Measurements from ENCODE around the gene BICRAL.
"Not testable (repeated sequence)": the region's sequence is repeated elsewhere in the genome, so short reads cannot be mapped to it uniquely, and the experiment has no call there.

BICRAL gene

GRCh38 chr6:42846505-42846904 is 64.7 kb downstream of the BICRAL start:
- DNase-seq: no peak

DNA sequence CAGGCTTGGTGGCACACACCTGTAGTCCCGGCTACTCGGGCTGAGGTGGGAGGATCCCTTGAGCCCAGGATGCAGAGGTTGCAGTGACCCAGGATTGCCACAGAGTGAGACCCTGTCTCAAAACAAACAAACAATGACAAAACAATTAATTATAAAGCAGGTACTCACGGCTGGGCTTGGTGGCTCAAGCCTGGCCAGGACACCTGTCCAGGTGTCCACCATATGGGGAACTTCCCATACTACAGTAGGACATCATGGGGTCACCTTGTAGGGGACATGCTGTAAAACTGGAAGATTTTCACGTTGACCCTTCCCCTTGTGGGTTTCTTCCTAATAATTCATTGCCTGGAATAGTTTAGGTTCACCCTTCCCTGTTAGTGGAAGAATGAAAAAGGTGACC is 66.8 kb downstream of the BICRAL start:
- DNase-seq: no peak

DNA sequence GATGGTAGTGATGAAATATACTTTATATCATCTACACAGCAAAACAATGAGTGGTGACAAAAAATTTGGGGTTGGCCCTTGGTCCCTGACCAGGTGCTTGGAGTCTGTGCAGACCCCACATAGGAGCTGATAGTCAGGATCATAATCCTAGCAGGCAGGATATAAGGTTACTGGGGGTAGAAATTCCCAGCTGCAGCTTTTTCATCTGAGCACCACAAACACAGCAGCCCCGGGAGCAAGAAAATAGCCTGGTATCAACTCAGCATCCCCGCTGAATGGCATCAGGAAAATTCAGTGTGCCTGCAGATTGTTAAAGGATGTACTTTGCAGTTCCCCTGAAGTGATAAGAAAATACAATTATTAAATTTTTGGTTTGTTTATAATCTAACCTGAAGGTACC is 69.7 kb downstream of the BICRAL start:
- no peak for DNase-seq

GRCh38 chr6:42860036-42860435 is 78.2 kb downstream of the BICRAL start:
- DNase-seq: no peak

DNA sequence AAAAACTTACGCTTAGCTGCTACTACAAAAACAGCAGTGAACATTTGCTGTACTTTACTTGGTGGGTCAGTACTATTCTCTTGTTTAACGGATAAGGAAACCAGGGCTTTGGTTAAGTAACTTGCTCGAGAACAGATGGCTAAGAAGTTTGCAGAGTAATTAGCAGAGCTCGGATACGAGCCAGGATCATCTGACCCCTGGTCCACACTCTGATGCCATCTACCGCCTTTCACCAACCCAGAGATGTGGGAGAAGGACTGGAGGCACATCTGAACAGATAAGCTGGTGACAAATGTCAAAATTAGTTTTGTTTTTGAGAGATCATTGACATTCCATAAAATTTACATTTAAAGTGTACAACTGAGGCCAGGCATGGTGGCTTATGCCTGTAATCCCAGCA is 78.6 kb downstream of the BICRAL start:
- DNase-seq: no peak

DNA sequence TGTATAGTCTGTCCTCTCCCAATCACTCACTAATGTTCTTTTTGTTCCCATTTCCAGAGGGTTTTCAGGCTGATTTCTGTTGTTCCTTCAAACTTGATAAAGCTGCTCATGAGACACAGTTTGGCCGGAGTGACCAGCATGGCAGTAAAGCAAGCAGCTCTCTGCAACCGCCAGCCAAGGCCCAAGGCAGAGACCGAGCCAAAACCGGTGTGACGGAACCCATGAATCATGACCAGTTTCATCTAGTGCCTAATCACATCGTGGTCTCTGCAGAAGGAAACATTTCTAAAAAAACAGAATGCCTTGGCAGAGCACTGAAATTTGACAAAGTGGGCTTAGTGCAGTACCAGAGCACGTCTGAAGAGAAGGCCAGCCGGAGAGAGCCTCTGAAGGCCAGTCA is 82.8 kb downstream of the BICRAL start:
- DNase-seq: no peak

GRCh38 chr6:42870145-42870936 is 88.5 kb downstream of the BICRAL start:
- no peak for DNase-seq

DNA sequence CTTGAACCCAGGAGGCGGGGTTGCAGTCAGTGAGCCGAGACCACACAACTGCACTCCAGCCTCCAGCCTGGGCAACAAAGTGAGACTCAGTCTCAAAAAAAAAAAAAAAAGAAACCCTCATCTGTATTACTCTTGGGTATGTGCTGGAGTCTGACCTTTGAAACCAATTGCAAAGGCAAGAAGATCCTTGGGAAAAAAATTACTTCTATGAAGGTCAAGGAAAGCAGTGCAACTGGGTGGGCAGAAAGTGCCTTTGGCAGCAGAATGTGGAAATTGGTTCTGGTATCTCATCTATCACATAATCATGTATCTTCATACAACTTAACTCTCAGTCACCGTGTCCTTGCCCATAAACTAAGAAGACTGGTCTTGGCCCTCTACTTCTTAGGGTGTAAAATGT is 89.9 kb downstream of the BICRAL start:
- DNase-seq: no peak

DNA sequence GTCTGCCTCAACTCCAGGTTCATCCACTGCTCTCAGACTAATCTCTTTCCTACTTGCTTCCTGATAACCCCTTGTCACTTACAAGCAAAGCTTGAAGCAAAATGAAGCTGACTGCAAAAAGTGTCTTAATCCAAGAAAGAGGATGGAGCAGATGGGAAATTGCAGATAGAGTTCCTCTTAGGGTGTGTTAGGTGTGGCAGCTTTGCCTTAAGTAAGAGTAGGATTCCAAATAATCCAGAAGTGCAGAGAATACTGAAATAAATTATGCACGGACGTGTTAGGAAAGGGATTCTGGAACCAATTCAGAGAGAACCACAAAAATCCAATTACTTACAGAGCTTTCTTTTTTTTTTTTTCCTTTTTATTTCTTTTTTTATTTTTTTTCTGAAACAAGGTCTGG is 91.5 kb downstream of the BICRAL start:
- no peak for DNase-seq

- DNase-seq: no peak
These were observed 95.8 kb downstream of the BICRAL start for GRCh38 chr6:42877695-42878094.

- DNase-seq: peak; percentile 93
These were observed 97.8 kb downstream of the BICRAL start, which contains the start of gene RPL7L1 for GRCh38 chr6:42879372-42880239. RPL7L1 (plus strand) TSS chr6:42879616; CDS start chr6:42879911, 295 bp downstream.

DNA sequence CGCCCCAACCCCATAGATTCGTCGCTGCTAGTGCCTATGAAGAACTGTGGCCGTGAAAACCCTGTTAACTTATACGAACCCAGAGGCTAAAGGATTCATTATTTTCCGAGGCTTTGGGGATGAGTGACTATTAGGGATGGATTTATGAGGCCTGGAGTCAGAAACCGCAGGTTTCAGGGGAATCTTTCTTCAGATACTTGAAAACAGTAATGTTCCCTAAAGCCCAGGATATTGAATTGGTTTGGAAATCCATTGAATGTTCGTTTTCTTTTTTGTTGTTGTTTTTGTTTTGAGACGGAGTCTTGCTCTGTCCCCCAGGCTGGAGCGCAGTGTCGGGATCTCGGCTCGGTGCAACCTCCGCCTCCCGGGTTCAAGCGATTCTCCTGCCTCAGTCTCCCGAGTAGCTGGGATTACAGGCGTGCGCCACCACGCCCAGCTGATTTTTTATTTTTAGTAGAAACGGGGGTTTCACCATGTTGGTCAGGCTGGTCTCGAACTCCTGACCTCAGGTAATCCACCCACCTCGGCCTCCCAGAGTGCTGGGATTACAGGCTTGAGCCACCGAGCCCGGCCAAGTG is 98.5 kb downstream of the BICRAL start:
- not testable (repeated sequence) for DNase-seq

- DNase-seq: not testable (repeated sequence)
These were observed 99.0 kb downstream of the BICRAL start for GRCh38 chr6:42880871-42881270.

DNA sequence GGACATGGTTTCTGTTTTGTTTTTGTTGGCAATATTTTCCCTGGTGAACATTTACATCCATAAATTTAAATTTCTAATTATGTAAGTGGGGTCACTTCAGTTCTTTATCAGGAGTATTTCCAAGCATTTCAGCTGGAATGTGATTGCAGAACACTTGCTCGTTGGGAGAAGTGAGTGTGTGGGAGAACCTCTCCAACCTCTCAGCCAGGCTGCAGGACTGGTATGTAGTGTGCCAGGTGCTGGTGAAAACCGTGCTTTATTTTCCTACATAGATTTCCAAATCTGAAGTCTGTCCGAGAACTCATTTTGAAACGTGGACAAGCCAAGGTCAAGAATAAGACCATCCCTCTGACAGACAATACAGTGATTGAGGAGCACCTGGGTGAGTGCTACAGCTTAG is 103.8 kb downstream of the BICRAL start:
- DNase-seq: no peak

GRCh38 chr6:42888201-42888600 is 106.3 kb downstream of the BICRAL start:
- DNase-seq: not testable (repeated sequence)

DNA sequence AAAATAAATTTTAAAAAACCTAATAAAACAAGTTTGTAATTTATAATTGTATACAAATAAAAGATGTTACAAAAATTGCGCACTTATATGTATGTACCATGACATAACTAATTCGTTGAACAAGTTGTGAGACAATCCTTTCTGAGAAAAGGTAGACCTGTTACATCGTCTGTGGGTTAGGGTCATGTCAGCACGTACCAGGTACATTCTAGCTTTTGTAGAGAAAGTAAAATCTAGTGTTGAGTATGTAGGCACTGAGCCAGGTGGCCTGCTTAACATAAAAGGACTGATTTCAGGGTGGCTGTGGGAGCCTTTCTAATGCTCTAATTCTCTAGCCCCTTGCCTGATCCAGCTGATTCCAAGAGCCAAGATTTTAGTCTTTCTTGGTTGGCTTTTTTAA is 108.0 kb downstream of the BICRAL start:
- DNase-seq: no peak

DNA sequence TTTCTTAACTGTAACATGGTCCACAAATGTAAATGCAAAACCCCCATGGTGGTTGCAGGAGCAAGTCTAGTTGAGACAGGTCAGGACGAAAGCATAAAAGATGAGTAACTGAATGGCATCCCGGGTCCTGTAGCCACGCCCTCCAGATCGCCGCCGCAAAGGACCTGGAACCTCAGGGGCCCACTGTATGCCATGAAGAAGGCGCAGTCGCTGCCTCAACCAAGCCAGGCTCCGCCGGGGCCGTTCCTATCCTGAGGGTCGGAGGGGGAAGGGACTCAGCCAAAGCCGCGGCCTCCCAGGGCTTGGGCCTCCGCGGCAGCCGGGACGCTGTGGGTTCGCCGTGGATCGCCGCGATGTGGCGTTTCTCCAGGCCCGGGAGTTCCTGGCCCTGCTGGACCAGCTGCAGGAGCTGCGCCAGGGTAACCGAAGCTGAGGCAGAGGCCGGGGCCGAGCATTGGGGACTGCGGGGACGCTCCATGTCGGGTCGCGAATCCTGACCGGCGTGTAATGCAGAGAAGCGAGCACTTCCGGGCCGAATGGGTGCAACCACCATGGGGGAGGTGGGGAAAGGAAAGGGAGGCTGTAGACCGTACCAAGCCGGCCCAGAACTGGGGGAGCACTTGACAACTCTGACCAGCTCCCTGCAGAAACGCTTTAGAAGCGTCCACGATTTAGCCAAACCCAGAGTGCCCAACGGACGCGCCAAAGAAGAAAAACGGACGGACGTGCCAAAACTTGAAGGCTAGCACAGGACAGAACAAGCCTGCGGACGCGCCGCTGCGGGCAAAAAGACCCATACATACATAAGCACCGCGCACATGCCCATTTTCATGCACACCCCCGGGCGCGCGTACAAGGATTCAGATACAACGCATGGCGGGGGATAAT is 108.7 kb downstream of the BICRAL start:
- DNase-seq: peak; percentile 97

- DNase-seq: no peak
These were observed 109.4 kb downstream of the BICRAL start for GRCh38 chr6:42891199-42891722.

DNA sequence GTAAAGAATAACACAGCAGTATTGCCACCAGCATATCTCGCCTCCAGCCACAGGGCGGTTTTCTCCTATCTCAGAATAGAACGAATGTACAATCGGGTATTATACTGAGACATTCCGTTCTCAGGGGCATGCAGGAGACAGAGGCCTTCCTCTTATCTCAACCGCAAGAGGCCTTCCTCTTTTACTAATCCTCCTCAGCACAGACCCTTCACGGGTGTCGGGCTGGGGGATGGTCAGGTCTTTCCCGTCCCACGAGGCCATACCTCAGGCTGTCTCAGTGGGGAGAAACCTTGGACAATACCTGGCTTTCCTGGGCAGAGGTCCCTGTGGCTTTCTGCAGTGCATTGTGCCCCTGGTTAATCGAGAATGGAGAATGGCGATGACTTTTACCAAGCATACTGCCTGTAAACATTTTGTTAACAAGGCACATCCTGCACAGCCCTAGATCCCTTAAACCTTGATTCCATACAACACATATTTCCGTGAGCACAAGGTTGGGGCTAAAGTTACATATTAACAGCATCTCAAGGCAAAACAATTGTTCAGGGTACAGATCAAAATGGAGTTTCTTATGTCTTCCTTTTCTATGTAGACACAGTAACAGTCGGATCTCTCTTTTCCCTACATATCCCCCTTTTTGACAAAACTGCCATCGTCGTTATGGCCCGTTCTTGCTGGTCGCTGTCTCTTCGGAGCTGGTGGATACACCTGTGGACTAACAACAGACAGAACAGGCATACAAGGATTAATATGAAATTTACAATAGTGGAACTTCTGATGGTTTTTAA is 112.4 kb downstream of the BICRAL start:
- DNase-seq: not testable (repeated sequence)

- no peak for DNase-seq
These were observed 114.4 kb downstream of the BICRAL start for GRCh38 chr6:42896178-42896719.

DNA sequence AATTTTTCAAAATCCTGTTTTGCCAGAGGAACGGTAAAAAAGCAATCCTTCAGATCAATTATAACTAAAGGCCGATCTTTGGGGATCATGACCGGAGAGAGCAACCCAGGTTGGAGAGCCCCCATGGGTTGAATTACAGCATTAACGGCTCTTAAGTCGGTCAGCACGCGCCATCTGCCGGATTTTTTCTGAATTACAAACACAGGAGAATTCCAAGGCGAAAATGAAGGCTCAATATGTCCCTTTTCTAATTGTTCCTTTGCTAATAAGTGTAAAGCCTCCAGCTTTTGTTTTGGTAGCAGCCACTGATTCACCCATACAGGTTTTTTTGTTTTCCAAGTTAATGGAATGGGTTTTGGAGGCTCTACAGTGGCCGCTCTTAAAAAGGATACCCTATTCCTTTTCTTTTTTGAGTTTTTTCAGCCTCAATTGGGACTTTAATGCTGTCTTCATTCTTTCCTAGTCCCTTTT is 117.1 kb downstream of the BICRAL start:
- DNase-seq: peak; percentile 64

Measured in right hindlimb (tissue), 1 donor.